ENCODE results near the gene BCL11A.

Gene BCL11A

DNA sequence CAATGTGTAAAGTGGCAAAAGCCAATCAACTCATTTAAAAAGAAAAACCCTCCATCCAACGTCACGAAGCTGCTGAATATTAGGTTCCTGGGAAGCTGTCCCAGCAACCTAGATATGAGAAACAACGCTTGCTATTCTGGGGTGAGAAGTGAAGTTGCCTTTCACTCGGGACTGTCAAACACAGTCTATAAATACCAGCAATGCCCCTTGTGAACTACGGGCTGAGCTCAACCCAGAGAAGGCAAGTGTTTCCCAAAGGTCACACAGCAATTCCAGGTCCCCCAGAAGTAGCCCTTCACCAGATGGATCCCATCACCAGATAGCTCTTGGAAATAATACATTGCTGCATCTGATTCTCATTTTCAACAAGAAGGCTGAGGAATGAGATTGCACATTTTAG, 67.9 kb downstream of the BCL11A start:
- no peak for DNase-seq (ENCODE audit: low read depth)

DNA sequence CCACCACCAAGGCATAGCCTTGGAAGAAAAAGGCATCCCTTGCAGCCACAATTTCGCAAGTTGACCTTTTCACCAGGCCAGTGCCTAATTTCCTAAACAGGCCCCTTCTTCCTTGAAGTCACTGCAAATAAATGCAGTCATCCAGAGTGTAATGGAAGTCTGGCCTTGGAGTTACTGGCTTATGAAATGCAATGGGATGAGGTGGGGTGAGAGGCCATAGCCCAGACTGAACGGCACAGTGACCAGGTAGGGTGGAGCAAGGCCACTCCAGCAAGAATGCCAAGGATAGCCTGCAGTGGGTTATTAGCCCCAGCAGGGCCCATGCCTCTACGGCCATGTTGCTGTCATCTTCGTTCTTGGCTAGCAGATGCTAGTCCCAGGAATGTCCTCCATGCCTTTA, 68.4 kb downstream of the BCL11A start:
- DNase-seq (ENCODE audit: low read depth) = no peak

DNA sequence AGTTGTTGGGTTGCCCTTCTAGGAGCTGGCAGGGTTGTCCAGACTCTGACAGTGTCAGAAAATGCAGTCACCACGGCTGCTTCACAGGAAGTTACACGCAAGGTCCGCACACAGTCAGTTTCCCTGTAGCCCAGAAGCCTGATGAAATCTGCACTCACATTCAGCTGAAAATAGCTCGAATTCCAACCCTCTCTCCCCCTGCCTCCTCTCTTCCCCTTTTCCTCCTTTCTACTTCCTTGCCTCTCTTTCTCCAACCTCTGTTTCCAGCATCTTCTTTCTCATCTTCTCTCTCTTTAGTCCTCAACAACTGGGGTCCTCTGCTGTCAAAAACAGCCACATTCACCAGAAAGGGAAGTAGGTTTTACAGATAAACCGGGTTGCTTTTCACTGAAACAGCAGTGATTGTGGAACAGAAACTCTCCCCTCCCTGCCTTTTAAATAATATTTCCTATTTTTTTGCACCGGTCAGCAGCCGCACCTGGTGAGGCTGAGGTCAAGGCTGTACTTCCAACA, 69.3 kb downstream of the BCL11A start:
- no peak for DNase-seq (ENCODE audit: low read depth)

DNA sequence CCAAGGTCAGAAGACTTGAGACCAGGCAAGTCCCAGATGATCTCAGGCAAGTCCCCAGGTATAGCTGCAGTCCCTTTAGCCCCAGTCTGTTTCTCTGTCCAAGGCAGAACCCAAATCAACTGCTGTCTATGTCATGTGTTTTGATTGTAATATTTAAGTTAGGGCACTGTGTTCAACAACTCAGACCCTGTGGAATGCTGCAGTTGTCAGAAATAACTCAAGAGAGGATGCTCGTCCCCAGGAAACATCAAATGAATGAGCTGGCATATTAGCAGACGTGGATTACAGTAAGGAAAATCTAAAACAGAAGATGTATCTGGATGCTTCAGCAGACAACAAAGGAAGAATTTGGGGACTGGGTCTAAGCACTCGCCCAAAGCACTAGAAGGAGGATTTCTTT, 70.1 kb downstream of the BCL11A start:
- DNase-seq (ENCODE audit: low read depth) = no peak

DNA sequence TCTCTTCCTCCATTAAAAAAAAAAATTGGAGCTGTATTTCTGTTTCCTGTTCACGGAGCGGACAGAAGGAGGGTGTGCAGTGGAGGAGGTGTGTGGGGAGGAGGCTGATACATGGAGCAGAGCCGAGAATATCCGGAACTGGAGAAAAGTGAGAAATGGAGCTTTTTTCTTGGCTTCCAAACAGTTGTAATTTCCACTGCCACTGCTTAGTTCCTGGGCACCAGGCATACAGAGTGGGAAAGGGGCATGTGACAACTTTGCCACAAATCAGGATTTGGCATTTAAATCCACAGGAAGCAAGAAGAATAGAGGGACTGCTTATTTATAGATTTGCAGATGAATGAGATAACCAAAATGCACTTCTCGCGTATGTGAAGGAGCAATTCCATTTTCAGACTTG, 71.2 kb downstream of the BCL11A start:
- no peak for DNase-seq (ENCODE audit: low read depth)

DNA sequence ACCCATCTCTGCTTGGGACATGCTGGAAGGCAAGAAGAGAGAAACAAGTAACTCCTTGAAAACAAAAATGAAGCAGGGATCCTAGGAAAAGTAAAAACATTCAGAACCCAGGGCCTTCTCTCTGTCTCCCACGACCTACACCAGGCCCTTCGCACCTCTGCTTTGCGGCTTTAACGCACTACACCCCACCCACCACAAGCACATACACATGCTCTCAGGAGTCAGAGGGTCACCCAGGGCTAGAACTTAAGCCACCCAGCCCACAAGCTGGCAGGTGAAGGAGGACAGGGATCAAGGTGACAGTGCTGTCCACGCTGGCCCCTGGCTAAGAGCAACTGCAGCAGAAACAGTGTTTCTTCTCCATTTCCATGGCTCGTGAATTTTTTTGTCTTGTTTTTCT, 72.2 kb downstream of the BCL11A start:
- DNase-seq (ENCODE audit: low read depth) = no peak

DNA sequence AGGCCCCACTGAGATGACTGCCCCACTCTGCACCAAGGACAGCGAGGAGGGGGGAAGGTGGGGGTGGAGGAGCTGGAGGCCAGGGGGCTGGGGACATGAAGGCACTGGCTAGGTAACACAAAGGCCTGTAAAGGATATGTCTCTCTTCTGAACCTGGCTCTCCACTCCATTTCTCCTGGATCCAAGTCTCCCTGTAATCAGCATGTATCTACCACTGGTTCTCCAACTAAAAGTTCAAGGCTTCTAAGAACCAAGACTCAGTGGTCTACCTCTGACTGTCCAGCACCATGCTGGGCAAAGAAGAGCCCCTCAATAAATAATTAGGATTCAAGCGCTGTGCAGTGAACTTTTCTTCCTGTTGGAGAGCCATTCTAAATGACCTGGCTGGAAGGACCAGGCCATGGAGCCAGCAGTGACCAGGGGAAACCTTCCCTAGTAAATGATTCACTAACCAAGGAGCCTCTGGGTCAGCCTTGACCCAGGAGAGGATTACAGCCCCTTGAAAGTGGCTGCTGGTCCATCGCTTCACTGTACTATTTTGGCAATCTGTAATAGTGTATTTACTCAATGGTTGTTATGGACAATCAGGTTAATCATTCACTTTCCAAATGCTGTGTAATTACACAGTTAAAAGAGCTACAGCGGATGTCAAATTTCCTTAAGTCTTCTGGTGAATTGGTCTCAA, 73.2 kb downstream of the BCL11A start:
- no peak for DNase-seq (ENCODE audit: low read depth)

DNA sequence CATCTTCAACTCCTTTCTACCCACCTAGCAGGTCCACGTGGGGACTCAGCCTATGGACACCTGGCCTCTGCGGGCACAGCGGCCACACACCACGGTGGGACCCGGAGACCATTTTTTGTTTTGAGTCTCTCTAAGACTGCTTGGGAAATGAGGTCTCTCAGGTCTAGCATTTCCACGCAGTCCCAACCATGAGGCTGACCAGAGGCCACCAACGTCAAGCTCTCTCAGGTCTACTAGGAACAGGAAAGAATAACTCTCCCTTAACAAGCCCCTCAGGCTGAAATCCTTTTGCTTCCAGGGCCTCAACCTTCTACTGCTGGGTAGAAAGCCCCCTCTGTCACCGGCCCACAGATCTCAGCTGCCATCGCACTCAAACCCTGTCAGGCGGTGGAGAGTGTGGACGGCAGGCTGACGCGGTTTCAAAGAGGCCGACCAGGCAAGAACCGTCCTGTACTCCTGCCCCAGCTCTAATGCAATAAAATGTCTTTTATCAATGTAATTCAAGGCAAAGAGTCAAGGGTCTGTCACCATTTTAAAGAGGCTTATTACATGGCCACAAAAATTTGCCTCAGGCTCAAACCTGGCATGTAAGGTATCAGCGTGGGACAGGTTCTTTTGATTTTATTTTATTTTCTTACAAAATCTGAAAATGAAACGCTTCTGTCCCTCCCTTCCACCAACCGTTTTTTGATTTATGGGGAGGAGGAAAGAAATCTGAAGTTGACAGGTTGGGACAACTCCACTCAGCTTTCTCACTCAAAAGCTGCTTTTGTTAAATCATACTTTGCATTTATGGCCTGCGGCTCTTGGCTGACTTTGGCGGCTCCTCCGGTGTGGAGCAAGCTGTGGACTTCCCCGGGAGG, 74.0 kb downstream of the BCL11A start:
- DNase-seq (ENCODE audit: low read depth) = no peak

DNA sequence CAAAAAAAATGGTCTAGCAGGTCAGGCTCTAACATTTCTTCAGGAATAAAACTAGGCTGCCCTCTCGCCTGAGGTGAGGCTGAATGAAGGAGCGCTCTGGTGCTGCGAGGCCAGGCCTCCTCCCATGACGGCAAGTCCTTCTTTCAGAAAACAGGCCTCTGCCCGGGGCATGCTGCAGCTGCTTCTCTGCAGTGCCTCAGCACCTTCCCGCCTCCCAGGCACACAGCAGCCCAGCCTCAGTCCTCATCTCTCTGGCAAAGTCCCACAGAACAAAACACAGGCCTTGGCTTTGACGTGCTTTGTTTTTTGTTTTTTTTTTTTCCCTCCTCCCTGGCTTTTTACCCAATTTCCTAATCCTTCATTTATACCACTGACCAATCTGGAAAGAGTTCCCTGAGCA, 74.8 kb downstream of the BCL11A start:
- DNase-seq (ENCODE audit: low read depth) = no peak

DNA sequence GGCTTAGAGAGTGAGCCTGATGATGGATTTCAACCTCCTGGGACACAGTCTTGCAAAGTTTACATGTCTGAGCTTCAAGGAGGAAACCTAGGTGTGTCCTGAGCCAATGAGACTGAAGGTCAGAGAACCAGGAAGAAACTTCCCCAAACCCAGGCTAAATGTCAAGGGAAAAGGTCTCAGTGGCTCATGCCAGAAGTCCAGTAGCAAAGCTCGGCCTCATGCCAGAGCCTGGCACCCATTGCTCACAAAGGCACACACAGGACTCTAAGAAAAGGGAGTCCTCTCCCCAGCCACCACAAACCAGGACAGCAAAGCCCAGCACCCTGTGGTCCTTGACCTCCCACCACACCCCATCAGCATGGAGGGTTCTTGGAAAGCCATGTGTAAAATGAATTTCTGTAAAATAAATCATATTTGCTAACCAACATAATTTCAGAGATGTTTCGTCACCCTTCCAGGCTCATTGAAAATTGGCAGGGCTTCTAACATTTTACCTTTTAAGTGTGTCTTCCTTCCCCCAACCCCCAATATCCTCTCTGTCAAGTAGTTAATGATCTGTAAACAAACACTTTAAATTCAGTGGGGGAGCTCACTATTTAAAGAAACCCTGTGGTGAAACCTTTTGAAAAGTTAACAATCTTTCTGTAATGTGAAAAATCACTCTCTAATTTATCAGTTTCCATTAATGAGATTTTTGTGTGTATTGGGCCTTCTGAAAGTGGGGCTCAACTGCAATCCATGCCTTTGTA, 77.1 kb downstream of the BCL11A start:
- DNase-seq (ENCODE audit: low read depth) = no peak

DNA sequence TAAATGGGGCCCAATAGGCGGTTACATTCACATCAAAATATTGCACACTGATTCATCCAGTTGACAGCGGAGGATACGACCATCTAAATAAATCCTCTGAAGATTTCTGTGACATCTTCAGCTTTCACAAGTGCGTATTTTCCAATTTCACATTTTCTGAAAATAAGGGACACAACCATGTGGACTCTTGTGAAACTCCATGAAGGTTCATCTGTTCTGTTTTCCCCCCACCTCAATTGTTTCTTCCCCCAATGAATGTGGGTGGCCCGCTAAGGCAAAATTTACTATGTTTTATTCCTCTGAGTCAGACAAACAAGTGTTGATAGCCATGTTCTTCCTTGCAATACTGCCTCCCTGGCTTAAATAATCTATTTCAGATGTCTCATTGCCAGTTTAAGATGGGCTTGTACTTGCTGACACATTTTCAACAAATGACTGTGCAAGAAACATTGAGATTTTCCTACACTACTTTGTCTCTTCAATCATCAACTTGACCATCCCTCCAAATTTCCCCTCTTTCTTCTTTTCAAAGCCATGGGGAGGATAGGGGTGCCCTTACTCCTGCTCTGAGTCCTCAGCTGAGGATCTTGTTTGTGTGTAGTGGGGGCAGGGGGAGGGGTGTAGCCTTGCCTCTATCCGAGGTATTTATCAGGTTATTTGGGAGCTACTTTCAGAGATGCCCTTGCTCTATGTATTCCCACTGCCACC, 78.2 kb downstream of the BCL11A start:
- DNase-seq (ENCODE audit: low read depth) = no peak

DNA sequence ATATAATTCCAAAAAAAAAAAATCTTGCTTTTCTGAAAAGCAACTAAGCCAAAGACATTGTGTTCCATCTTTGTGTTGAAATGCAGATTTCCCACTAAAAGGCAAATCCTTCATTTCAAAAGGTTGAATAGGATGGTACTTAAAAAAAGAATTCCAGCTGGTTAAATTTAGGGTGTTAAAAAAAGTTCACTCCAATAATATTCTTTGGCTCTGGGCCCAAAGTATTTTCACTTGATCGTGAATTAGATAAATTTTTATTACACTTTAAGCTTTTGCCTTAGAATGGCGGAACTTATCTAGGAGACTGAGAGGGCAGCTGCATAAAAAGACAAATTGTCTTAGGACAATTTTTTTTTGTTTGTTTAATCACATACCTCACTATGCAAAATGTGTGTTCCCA, 79.2 kb downstream of the BCL11A start:
- no peak for DNase-seq (ENCODE audit: low read depth)

DNA sequence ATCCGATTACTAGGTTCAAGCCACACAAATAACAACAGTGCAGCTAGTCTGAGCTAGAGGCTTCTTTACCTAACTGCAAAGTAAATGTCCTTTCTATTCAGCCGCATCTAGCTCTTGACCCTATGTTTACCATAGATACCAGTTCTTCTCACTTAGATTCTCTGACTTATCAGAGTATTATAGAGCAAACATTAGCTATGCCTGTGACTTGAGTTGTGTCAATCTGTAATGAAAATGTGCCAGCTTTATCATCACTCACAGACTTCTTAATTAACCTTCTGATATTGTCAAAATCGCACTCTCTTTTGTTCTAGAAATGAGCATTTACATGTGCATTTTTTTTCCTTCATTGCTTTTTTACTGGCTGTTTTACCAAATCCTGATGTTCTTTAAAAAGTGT, 79.9 kb downstream of the BCL11A start:
- no peak for DNase-seq (ENCODE audit: low read depth)

DNA sequence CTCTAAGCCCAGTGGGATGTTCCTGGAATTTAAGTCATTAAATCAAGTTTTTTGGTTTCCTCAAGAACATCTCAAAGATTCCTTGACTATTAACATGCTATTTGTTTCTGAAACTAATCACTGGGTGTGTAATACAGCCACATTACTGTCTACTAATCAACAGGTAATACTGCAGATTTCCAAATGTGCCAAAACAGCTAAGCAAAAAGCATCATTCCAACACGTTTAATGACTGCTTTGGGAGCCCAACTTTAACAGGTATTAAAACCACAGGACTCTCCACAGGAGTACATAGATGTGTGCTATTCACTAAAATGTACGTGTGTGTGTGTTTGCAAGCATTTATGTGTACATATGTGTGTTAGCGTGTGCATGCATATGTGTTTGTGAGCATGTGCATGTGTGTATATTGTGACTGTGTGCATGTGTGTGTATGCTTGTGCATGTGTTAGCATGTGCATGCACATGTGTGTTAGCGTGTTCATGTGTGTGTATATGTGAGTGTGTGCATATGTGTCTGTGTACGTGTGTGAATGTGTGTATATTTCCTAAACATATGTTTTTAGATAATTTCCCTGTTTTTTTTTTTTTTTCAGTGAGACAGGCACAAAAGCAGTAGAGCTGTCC, 80.7 kb downstream of the BCL11A start:
- no peak for DNase-seq (ENCODE audit: low read depth)

DNA sequence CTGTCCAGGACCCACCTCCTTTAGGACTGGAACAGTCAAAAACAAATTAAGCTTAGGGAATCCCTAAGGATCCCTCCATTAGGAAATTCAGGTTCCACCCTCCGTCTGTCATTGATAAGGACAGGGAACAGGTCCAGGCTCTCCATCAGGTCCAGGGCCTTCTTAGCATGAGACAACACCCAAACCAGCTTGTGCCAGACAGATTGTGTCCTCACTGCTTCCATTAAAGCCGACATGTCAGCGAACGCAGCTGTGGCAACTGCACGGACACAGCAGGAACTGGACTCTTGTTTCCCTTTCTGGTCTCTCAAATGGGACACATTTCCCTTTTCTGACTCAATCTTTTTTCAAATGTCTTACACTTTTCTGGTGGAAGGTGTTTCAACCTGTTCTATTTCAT, 81.4 kb downstream of the BCL11A start:
- no peak for DNase-seq (ENCODE audit: low read depth)

DNA sequence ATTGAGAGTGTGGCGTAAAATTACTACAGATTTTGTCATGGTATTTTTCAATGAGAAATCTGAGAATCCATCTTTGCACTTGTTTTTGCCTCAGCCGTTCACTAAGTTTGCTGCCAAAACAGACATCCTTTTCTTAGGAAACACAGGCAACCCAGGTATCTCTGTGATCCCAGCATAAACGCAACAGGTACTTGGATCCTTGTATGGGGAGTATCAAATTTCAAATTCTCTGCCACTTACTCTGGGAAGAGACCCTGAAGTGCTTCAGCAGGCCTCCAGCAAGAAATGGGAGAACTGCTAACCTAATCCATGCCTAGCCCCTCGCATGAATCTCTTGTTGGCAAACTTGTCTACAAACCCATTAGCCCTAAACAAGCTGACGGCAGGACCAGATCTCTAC, 83.1 kb downstream of the BCL11A start:
- DNase-seq (ENCODE audit: low read depth) = no peak

DNA sequence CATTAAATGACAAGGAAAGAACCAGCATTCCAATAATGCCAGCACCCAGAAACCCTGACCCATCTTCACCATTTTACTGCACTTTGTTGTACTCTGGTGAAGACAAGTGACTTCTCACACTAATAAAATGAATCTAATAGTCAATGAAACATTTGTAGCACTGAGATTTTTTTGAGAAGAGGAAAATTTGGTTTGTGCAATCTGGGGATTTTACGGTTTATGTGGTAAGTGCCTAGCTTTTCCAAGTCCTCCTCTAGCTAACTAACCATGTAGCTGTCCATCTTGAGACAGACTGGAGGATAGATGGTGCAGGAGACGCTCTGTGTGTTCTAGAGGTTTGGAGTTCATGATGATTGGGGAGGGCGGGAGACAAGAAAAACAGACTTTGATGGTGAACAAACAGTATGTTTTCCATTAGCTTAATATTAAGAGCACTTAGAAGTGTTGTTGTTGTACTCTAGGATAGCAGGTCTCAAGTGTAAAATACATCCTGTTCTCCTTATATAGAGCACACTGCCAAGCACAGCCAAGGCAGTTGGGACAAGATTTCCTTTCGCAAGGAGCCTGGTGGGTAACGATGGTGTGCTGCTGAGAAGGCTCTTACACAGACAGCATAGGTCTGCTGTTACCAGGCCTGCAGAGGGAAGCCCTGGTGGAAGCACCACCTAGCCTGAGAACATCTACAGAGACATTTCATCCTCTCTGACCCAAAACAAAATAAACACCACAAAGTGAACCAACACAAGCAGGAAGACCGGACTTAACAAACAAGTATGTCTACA, 83.7 kb downstream of the BCL11A start:
- DNase-seq (ENCODE audit: low read depth) = no peak

DNA sequence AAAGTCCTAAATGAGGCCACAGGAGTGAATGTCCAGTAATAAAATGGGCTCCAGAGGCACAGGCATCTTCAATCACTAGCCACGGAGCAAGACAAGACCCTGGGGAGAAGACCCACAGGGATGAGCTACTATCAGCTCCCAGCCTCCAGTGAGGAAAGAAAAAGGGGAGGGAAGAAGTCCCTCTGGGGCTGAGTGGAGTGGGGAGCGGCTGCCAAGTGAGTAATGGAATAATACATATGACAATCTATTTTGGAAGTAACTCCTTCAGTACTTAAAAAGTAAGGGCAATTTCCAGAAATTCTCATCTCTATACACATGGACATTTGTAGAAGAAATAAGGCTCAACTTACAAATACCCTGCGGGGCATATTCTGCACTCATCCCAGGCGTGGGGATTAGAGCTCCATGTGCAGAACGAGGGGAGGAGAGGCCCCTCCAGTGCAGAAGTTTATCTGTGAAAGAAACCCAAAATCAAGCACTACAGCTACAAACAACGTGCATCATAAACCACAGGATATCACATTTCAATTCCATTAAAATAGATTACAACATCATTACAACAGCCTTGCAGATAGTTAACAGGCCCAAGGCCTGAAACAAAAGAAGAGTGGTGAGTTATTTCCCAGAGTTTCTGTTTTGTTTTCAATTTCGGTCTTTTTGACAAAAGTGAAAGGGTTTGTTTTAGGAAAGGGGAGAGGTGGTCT, 84.9 kb downstream of the BCL11A start:
- DNase-seq (ENCODE audit: low read depth) = no peak

DNA sequence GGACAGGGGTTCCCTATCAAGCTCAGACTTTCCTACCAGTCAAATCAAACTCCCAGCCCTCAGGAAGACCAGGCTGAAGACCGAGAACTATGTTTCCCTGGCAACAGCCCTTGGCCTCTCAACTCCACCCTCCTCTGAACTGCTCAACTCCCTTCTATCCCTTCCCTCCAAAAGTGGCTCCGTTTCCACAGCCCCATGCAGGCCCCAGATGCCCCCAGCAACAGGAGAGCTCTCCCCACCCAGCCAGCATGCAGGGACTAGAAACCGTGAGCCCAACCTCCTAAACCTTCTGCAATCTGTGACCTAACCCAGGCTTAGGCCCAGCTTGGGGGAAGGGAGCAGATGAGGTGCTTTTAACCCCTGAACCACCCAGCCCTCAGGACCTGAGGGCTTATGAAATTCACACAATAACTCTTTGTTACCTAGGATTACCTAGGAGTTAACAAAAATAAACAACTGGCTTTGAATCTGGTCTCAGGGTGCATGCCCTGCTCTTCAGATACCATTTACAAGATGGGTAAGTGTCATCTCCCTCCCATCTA, 87.2 kb downstream of the BCL11A start:
- no peak for DNase-seq (ENCODE audit: low read depth)

DNA sequence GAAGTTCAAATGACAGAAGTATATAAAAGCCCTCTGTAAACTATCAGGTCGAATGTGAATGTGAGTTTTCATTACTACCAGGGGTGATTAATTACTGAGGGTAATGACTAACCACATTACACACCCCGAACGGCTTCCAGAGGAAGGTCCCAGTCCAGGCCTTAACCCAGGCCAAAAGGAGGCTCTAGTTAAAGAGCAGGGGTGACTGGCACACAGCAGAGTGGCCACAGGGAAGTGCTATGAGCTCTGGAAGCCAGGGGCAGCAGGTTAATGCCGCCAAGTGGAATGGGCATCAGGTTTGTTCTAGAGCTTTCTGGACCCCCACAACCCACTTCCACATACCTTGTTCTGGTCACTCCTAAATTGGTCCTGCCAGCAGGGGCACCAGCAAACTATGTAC, 87.7 kb downstream of the BCL11A start:
- no peak for DNase-seq (ENCODE audit: low read depth)
